Activated T-helper 17 cell treated with anti-CD3 and anti-CD28 coated beads, Interleukin-2, amount 50 U/mL, for 72 hours (primary cell): ENCODE data around the gene MGAT5. TPM values are rescaled to one million over a fixed set of nuclear protein-coding genes. Genes with fewer than 3 reads are reported as not detected.

ENCODE experiments used
- ATAC-seq: fragments of 150-1000 bp; cut with Tn5 transposase; replicated peaks from 2 replicates; pipeline ENCODE4 v1.10.0; 2021; ENCODE audit warnings: mild to moderate bottlenecking, moderate library complexity
- H3K27ac Mint-ChIP-seq: one replicate; pipeline ENCODE4 v1.8.0; 2022; ENCODE audit warnings: mixed read lengths
- H3K27me3 Mint-ChIP-seq: one replicate; pipeline ENCODE4 v1.8.0; 2022; ENCODE audit warnings: mixed read lengths
- H3K36me3 Mint-ChIP-seq: one replicate; pipeline ENCODE4 v1.8.0; 2022; ENCODE audit warnings: low read depth, mild to moderate bottlenecking, mixed read lengths
- H3K4me1 Mint-ChIP-seq: one replicate; pipeline ENCODE4 v1.8.0; 2022; ENCODE audit warnings: mixed read lengths
- H3K4me3 Mint-ChIP-seq: one replicate; pipeline ENCODE4 v1.8.0; 2022; ENCODE audit warnings: mild to moderate bottlenecking, mixed read lengths
- H3K9me3 Mint-ChIP-seq: one replicate; pipeline ENCODE4 v1.8.0; 2022; ENCODE audit warnings: mixed read lengths
- total RNA-seq, 2 donors: library from RNA; stranded (reverse); gene quantifications; one replicate each; pipeline ENCODE4 v1.2.3, GENCODE V29; 2022

MGAT5 gene
- total RNA-seq, 2 donors from 2014 or later: 53.0 to 53.1 TPM

GRCh38 chr2:134272806-134273205 lies 18.9 kb downstream of the MGAT5 start:
- H3K9me3 Mint-ChIP-seq: no peaks in the 10 kb centered on the region
- H3K4me1 Mint-ChIP-seq: peaks cover 52% of the 10 kb centered on the region
- no peaks in the 10 kb centered on the region for H3K27me3 Mint-ChIP-seq
- peaks cover 96% of the 10 kb centered on the region for H3K36me3 Mint-ChIP-seq
- H3K27ac Mint-ChIP-seq: no peak overlapping the region
- peak overlapping the region; percentile 14 for H3K4me3 Mint-ChIP-seq
- ATAC-seq: no peak

GRCh38 chr2:134273256-134273983 lies 19.5 kb downstream of the MGAT5 start:
- no peaks in the 10 kb centered on the region for H3K9me3 Mint-ChIP-seq
- no peaks in the 10 kb centered on the region for H3K27me3 Mint-ChIP-seq
- H3K27ac Mint-ChIP-seq: no peak overlapping the region
- H3K36me3 Mint-ChIP-seq: peaks cover 96% of the 10 kb centered on the region
- no peak overlapping the region for H3K4me3 Mint-ChIP-seq
- peaks cover 52% of the 10 kb centered on the region for H3K4me1 Mint-ChIP-seq
- ATAC-seq: no peak

- no peaks in the 10 kb centered on the region for H3K9me3 Mint-ChIP-seq
- no peak for ATAC-seq
- no peak overlapping the region for H3K4me3 Mint-ChIP-seq
- no peaks in the 10 kb centered on the region for H3K27me3 Mint-ChIP-seq
- no peak overlapping the region for H3K27ac Mint-ChIP-seq
- peaks cover 99% of the 10 kb centered on the region for H3K36me3 Mint-ChIP-seq
- H3K4me1 Mint-ChIP-seq: peaks cover 54% of the 10 kb centered on the region
Measured at GRCh38 chr2:134274121-134274520, 20.2 kb downstream of the MGAT5 start.

- no peak for ATAC-seq
- Mint-ChIP-seq H3K36me3 (peaks cover 98% of the 10 kb centered on the region), H3K27me3 (no peaks in the 10 kb centered on the region), H3K4me3 (no peak overlapping the region), H3K27ac (peak overlapping the region; percentile 77), H3K9me3 (no peaks in the 10 kb centered on the region), H3K4me1 (peaks cover 54% of the 10 kb centered on the region)
Measured at GRCh38 chr2:134275058-134275862, 21.4 kb downstream of the MGAT5 start.

- peak; percentile 36 for ATAC-seq
- Mint-ChIP-seq H3K4me3 (peak overlapping the region; percentile 57), H3K27ac (peak overlapping the region; percentile 77), H3K27me3 (no peaks in the 10 kb centered on the region), H3K36me3 (peaks cover 85% of the 10 kb centered on the region), H3K4me1 (peaks cover 53% of the 10 kb centered on the region), H3K9me3 (no peaks in the 10 kb centered on the region)
Measured at GRCh38 chr2:134276381-134277172, 22.7 kb downstream of the MGAT5 start.

GRCh38 chr2:134277223-134277622 lies 23.4 kb downstream of the MGAT5 start:
- Mint-ChIP-seq H3K9me3 (no peaks in the 10 kb centered on the region), H3K27ac (peak overlapping the region; percentile 77), H3K27me3 (no peaks in the 10 kb centered on the region), H3K4me1 (peaks cover 53% of the 10 kb centered on the region), H3K4me3 (peak overlapping the region; percentile 57), H3K36me3 (peaks cover 79% of the 10 kb centered on the region)
- ATAC-seq: peak; percentile 42

- H3K36me3 Mint-ChIP-seq: peaks cover 72% of the 10 kb centered on the region
- ATAC-seq: no peak
- no peaks in the 10 kb centered on the region for H3K27me3 Mint-ChIP-seq
- H3K27ac Mint-ChIP-seq: no peak overlapping the region
- peak overlapping the region; percentile 15 for H3K4me3 Mint-ChIP-seq
- no peaks in the 10 kb centered on the region for H3K9me3 Mint-ChIP-seq
- H3K4me1 Mint-ChIP-seq: peaks cover 60% of the 10 kb centered on the region
Measured at GRCh38 chr2:134278553-134278952, 24.7 kb downstream of the MGAT5 start.

- H3K36me3 Mint-ChIP-seq: peaks cover 67% of the 10 kb centered on the region
- no peak for ATAC-seq
- peaks cover 59% of the 10 kb centered on the region for H3K4me1 Mint-ChIP-seq
- H3K27me3 Mint-ChIP-seq: no peaks in the 10 kb centered on the region
- H3K9me3 Mint-ChIP-seq: no peaks in the 10 kb centered on the region
- H3K4me3 Mint-ChIP-seq: no peak overlapping the region
- no peak overlapping the region for H3K27ac Mint-ChIP-seq
Measured at GRCh38 chr2:134279417-134279816, 25.5 kb downstream of the MGAT5 start.

GRCh38 chr2:134280231-134280630 lies 26.4 kb downstream of the MGAT5 start:
- ATAC-seq: no peak
- H3K4me3 Mint-ChIP-seq: no peak overlapping the region
- no peaks in the 10 kb centered on the region for H3K9me3 Mint-ChIP-seq
- peaks cover 59% of the 10 kb centered on the region for H3K4me1 Mint-ChIP-seq
- H3K27me3 Mint-ChIP-seq: no peaks in the 10 kb centered on the region
- H3K27ac Mint-ChIP-seq: no peak overlapping the region
- H3K36me3 Mint-ChIP-seq: peaks cover 60% of the 10 kb centered on the region

- ATAC-seq: no peak
- Mint-ChIP-seq H3K4me3 (no peak overlapping the region), H3K27ac (no peak overlapping the region), H3K9me3 (no peaks in the 10 kb centered on the region), H3K36me3 (peaks cover 58% of the 10 kb centered on the region), H3K27me3 (no peaks in the 10 kb centered on the region), H3K4me1 (peaks cover 61% of the 10 kb centered on the region)
Measured at GRCh38 chr2:134280726-134281125, 26.9 kb downstream of the MGAT5 start.

- ATAC-seq: peak; percentile 59
- peaks cover 54% of the 10 kb centered on the region for H3K36me3 Mint-ChIP-seq
- peaks cover 62% of the 10 kb centered on the region for H3K4me1 Mint-ChIP-seq
- H3K4me3 Mint-ChIP-seq: peak overlapping the region; percentile 75
- H3K9me3 Mint-ChIP-seq: no peaks in the 10 kb centered on the region
- no peaks in the 10 kb centered on the region for H3K27me3 Mint-ChIP-seq
- H3K27ac Mint-ChIP-seq: peak overlapping the region; percentile 84
Measured at GRCh38 chr2:134281815-134282419, 28.0 kb downstream of the MGAT5 start.

GRCh38 chr2:134282629-134283400 lies 28.9 kb downstream of the MGAT5 start:
- Mint-ChIP-seq H3K9me3 (no peaks in the 10 kb centered on the region), H3K36me3 (peaks cover 48% of the 10 kb centered on the region), H3K4me3 (peak overlapping the region; percentile 75), H3K27me3 (no peaks in the 10 kb centered on the region), H3K27ac (peak overlapping the region; percentile 84), H3K4me1 (peaks cover 62% of the 10 kb centered on the region)
- peak; percentile 91 for ATAC-seq

- no peaks in the 10 kb centered on the region for H3K27me3 Mint-ChIP-seq
- no peaks in the 10 kb centered on the region for H3K9me3 Mint-ChIP-seq
- peaks cover 55% of the 10 kb centered on the region for H3K4me1 Mint-ChIP-seq
- peak overlapping the region; percentile 75 for H3K4me3 Mint-ChIP-seq
- peak overlapping the region; percentile 84 for H3K27ac Mint-ChIP-seq
- no peak for ATAC-seq
- peaks cover 39% of the 10 kb centered on the region for H3K36me3 Mint-ChIP-seq
Measured at GRCh38 chr2:134283661-134284060, 29.8 kb downstream of the MGAT5 start.
